A673 (cell line): Measurements from ENCODE around the gene BEST2. TPM values are rescaled to one million over a fixed set of nuclear protein-coding genes. Genes with fewer than 3 reads are reported as not detected.

Experiments
- BruUV-seq: library from RNA; stranded (reverse); fragments of 400-500 nt; replicated peaks from 2 replicates; lab custom pipeline; 2021; lab: Mats Ljungman, UMichigan
- CTCF ChIA-PET: fragments of 300-600 bp; sonication (Branson Sonifier 250); formaldehyde crosslinking; loops from one replicate; lab custom pipeline; 2022; ENCODE audit warnings: antibody characterized with exemption; lab: Charles Lee
- POLR2A ChIA-PET: fragments of 300-600 bp; sonication (Branson Sonifier 250); formaldehyde crosslinking; loops from one replicate; lab custom pipeline; 2022; ENCODE audit warnings: antibody characterized with exemption; ENCODE audit not compliant: low non-redundant PET; lab: Charles Lee
- DNase-seq: peaks from one replicate; pipeline ENCODE4 v3.0.0-alpha.2; 2015; ENCODE audit warnings: low spot score
- H3K27ac ChIP-seq: fragments of 200-600 bp; sonication (generic); 2 replicates; pipeline ENCODE4 v1.5.1; 2016; ENCODE audit warnings: mixed run types, low read depth, mild to moderate bottlenecking, mixed read lengths, antibody characterized with exemption, low read length; ENCODE audit not compliant: poor library complexity, severe bottlenecking
- H3K27me3 ChIP-seq: fragments of 200-600 bp; sonication (generic); replicated peaks from 2 replicates; pipeline ENCODE4 v1.6.1; 2017; ENCODE audit warnings: mixed run types, low read depth, mild to moderate bottlenecking, mixed read lengths, antibody characterized with exemption, low read length; ENCODE audit not compliant: insufficient read depth, poor library complexity
- H3K36me3 ChIP-seq: fragments of 200-600 bp; sonication (generic); 2 replicates; pipeline ENCODE4 v1.6.1; 2016; ENCODE audit warnings: mixed run types, mild to moderate bottlenecking, mixed read lengths, antibody characterized with exemption, low read length; ENCODE audit not compliant: insufficient read depth, poor library complexity, severe bottlenecking
- H3K4me1 ChIP-seq: fragments of 200-600 bp; sonication (generic); 2 replicates; pipeline ENCODE4 v1.6.1; 2017; ENCODE audit warnings: mixed run types, mild to moderate bottlenecking, mixed read lengths, antibody characterized with exemption, low read length; ENCODE audit not compliant: insufficient read depth, poor library complexity, severe bottlenecking
- H3K4me3 ChIP-seq: fragments of 200-600 bp; sonication (generic); 2 replicates; pipeline ENCODE4 v1.5.1; 2016; ENCODE audit warnings: low read depth, mixed run types, mild to moderate bottlenecking, mixed read lengths, low read length; ENCODE audit not compliant: poor library complexity, severe bottlenecking
- H3K9me3 ChIP-seq: fragments of 200-600 bp; sonication (generic); 2 replicates; pipeline ENCODE4 v1.6.1; 2016; ENCODE audit warnings: mixed run types, low read depth, mild to moderate bottlenecking, mixed read lengths, antibody characterized with exemption, low read length; ENCODE audit not compliant: poor library complexity, severe bottlenecking
- CTCF ChIP-seq: fragments of 300-800, 200-600 bp; sonication (generic); conservative IDR thresholded peaks from 2 replicates; pipeline ENCODE4 v1.5.1; 2017; ENCODE audit warnings: low read depth, mild to moderate bottlenecking, antibody characterized with exemption, low read length, moderate library complexity, mixed read lengths
- EZH2 ChIP-seq: fragments of 200-600 bp; sonication (generic); IDR thresholded peaks from 2 replicates; pipeline ENCODE4 v1.6.1; 2017; ENCODE audit warnings: borderline replicate concordance, low read depth, mild to moderate bottlenecking, mixed read lengths, antibody characterized with exemption, low read length; ENCODE audit not compliant: poor library complexity, severe bottlenecking
- intact Hi-C: fragments of 100-400 bp; cut with micrococcal nuclease; formaldehyde crosslinking; loops from one replicate; pipeline ENCODE4 v1.10.0; 2022; ENCODE audit not compliant: unreplicated experiment
- total RNA-seq: library from RNA; stranded (reverse); gene quantifications from 2 replicates; pipeline ENCODE4 v1.2.3, GENCODE V29; 2021

Gene BEST2
- total RNA-seq, 1 experiment from 2014 or later = not detected

DNA sequence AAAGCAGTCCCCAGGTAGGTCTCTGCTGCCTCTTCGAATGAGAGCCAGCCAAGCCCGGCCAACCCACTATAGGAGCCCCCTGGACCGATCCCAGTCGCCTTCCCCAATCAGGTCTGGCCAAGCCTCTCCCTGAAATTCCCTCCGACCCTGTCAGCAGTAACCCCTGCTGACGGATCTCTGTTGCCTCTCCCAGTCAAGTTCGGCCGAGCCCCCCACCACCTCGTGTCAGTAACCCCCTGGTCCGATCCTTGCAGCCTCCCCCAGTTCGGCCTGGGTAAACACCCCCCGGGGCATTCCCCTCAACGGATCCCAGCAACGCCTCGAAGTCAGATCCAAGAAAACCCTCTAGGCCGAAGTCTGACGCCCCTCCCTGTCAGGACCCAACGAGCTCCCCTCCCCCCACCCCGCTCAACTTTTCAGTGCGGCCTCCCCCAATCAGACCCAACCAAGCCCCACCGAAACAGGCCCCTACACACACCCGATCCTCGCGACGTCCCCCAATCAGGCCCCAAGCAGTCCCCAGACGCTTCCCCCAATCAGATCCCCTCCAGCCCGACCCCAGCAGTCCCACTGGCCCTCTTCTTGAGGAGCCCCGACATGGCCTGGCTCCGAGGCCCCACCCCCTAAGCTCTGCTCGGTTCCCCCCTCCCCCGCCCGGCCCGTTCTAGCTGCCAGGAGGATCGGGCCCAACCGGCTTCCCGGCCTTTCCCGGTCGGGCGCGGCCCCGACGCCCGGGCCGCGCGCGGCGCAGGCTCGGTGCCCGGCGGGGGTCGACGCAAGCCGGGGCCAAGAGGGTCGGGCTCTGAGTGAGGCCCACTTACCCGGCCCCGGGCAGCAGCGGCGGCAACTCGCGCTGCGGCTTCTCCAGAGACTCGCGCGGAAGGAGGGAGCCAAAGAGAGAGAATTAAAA, 29.7 kb upstream of the BEST2 start:
- Histone ChIP-seq H3K9me3 (no peaks in the 10 kb centered on the region), H3K27me3 (no peaks in the 10 kb centered on the region), H3K27ac (peak overlapping the region; percentile 98), H3K4me1 (peaks cover 5% of the 10 kb centered on the region), H3K4me3 (peak overlapping the region; percentile 94), H3K36me3 (peaks cover 25% of the 10 kb centered on the region)
- ChIA-PET POLR2A (interaction anchor here (0.5 to 0.7 kb wide), 7 partner anchors 17 to 796 kb away, joined by 3 to 24 read pairs (median 5); no protein-coding TSS in a partner anchor), CTCF (interaction anchor here (0.6 to 1.2 kb wide), 3 partner anchors 38 to 77 kb away, joined by 3 to 8 read pairs (median 4); no protein-coding TSS in a partner anchor)
- TF ChIP-seq EZH2 (no peak), CTCF (no peak)
- DNase-seq = peak; percentile 86
- BruUV-seq = no TSS peak
- intact Hi-C loops = no loop called here

DNA sequence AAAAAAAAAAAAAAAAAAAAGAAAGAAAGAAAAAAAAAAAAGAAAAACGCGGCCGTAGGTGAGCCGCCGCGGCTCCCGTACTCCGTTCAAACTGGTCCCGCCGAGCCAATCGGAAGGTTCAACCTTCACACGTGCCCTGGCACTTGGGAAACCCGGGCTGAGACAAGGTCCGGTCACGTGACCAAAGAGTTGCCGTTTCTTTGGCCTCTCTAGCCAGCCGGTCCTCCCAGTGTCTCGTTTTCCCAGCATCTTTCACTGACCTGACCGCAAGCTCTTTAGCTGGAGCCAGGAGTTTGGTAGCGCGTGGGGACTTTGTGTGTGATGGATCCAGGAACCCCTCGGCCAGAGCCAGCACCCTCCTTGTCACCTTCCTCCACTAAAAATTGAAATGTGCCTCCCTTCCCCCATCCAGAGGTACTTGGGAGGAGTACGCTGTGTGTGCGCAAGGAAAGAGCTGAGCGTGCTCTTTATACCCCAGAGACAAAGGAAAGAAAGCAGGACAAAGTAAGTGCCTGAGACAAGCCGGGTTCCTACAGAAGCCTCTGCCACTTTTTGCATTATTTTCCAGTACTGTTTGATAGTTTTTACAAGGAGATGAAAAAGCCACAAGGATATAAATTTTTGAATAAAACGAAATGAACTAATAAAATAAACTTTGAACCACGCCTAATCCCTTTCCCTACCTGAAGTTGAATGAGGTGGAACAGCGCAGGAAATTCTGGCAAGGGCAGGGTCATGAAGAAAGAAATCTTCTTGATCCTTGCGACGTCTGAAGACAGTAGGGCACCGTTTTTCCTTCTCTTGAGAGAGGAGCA, 28.8 kb upstream of the BEST2 start:
- H3K4me3 ChIP-seq = peak overlapping the region; percentile 94
- BruUV-seq = TSS peak; percentile 95
- ChIA-PET CTCF (interaction anchor here (0.5 to 1.2 kb wide), 4 partner anchors 14 to 576 kb away, joined by 3 to 5 read pairs (median 4); partner anchors contain the start of gene GET3), POLR2A (interaction anchor here (0.5 to 0.6 kb wide), 2 partner anchors 30 to 795 kb away, joined by 4 to 5 read pairs; no protein-coding TSS in a partner anchor)
- no peaks in the 10 kb centered on the region for H3K9me3 ChIP-seq
- peak; percentile 100 for DNase-seq
- H3K4me1 ChIP-seq = peaks cover 5% of the 10 kb centered on the region
- peak overlapping the region; percentile 98 for H3K27ac ChIP-seq
- no peaks in the 10 kb centered on the region for H3K27me3 ChIP-seq
- intact Hi-C loops = no loop called here
- H3K36me3 ChIP-seq = peaks cover 19% of the 10 kb centered on the region
- TF ChIP-seq EZH2 (no peak), CTCF (no peak)

DNA sequence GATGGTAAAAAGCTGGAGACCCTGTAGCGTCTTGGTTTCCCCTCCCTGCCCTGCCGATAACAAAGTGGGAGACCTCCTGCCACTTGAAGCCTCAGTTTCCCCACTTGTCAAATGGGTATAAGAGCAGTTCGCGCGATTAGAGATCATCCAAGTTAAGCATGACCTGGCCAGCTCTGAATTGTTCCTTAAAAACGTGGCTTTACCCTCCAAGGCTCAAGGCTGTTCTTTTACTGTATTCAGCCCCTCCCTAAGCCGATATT, 28.3 kb upstream of the BEST2 start:
- intact Hi-C loops = no loop called here
- Histone ChIP-seq H3K4me1 (peaks cover 5% of the 10 kb centered on the region), H3K4me3 (peak overlapping the region; percentile 94), H3K9me3 (no peaks in the 10 kb centered on the region), H3K27me3 (no peaks in the 10 kb centered on the region), H3K36me3 (peaks cover 22% of the 10 kb centered on the region), H3K27ac (peak overlapping the region; percentile 98)
- no TSS peak for BruUV-seq
- DNase-seq = peak; percentile 35
- TF ChIP-seq CTCF = no peak
- TF ChIP-seq EZH2 = no peak
- CTCF ChIA-PET = interaction anchor here (0.5 to 1.2 kb wide), 4 partner anchors 14 to 576 kb away, joined by 3 to 5 read pairs (median 4); partner anchors contain the start of gene GET3
- POLR2A ChIA-PET = no interaction called here
